GM10266 (cell line): ENCODE measurements around the gene CKM.
"Not testable (repeated sequence)": the region's sequence is repeated elsewhere in the genome, so short reads cannot be mapped to it uniquely, and the experiment has no call there.

Source experiments
- DNase-seq: peaks from one replicate; pipeline ENCODE4 v3.0.0; 2012; ENCODE audit errors: extremely low spot score
- TF ChIP-seq, protein P1 (sequence below): IDR thresholded peaks from 2 replicates; pipeline ENCODE4 v1.5.1; 2012; ENCODE audit warnings: mild to moderate bottlenecking, low read depth; ENCODE audit not compliant: control insufficient read depth, insufficient read depth; ENCODE audit errors: missing control alignments

Gene CKM

DNA sequence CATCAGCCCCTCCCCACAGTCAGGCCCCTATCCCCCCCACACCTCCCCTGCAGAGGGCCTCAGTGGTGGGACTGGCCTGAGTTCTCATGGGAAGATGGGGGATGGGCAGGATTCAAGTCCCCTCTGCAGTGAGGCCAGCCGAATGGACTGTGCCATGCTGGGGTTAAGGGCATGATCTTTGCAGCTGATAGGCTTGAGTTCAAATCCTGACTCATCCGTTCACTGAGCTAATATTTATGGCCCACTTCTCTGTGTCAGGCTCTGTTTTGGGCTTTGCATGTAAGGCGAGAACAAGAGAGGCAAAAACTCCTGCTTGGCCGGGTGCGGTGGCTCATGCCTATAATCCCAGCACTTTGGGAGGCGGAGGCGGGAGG, 51.0 kb downstream of the CKM start:
- DNase-seq = no peak
- TF ChIP-seq, protein P1, sequence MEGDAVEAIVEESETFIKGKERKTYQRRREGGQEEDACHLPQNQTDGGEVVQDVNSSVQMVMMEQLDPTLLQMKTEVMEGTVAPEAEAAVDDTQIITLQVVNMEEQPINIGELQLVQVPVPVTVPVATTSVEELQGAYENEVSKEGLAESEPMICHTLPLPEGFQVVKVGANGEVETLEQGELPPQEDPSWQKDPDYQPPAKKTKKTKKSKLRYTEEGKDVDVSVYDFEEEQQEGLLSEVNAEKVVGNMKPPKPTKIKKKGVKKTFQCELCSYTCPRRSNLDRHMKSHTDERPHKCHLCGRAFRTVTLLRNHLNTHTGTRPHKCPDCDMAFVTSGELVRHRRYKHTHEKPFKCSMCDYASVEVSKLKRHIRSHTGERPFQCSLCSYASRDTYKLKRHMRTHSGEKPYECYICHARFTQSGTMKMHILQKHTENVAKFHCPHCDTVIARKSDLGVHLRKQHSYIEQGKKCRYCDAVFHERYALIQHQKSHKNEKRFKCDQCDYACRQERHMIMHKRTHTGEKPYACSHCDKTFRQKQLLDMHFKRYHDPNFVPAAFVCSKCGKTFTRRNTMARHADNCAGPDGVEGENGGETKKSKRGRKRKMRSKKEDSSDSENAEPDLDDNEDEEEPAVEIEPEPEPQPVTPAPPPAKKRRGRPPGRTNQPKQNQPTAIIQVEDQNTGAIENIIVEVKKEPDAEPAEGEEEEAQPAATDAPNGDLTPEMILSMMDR = no peak

DNA sequence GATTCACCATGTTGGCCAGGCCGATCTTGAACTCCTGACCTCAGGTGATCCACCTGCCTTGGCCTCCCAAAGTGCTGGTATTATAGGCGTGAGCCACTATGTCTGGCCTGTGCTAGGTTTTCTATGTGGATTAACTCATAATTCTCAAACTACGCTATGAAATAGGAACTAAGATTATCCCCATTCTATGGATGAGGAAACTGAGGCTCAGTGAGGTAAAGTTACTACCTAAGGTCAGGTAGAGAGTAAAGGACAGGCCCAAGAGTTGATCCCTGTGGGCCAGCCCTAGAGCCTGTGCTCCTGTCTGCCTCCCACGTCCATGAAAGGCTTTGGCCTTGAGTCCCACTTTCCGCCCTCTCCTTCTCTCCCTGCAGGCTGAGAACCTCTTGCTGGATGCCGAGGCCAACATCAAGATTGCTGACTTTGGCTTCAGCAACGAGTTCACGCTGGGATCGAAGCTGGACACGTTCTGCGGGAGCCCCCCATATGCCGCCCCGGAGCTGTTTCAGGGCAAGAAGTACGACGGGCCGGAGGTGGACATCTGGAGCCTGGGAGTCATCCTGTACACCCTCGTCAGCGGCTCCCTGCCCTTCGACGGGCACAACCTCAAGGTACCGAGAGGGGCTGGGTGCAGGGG, 51.5 kb downstream of the CKM start:
- DNase-seq = no peak
- TF ChIP-seq, protein P1 = no peak

DNA sequence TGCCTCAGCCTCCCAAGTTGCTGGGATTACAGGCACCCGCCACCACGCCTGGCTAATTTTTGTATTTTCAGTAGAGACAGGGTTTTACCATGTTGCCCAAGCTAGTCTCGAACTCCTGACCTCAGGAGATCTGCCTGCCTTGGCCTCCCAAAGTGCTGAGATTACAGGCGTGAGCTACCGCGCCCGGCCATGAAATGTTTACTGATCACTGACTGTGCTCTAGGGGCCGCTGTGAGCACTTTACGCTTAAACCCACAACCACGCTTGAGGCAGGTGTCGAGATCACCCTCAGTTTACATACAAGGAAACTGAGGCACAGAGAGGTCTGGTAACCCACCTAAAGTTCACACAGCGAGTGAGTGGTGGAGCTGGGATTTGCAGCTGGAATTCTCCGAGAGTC, 52.7 kb downstream of the CKM start:
- DNase-seq = not testable (repeated sequence)

DNA sequence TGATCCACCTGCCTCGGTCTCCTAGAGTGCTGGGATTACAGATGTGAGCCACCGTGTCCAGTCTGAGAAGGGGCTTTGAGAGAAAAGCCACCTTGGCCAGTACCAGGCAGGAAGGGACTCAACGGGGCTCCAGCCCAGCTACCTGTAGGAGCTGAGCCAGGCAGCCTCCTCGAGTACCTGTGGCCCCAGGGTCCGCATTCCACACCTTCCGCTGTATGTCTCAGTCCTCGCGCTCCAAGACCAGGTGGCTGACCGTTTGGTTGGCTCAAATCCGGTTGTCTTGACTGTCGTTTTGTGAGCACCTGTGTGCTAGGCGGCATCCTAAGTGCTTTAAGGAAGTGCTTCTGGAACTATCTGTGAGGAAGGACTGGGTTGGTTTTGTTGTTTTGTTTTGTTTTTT, 55.4 kb downstream of the CKM start:
- TF ChIP-seq, protein P1 = no peak
- DNase-seq = no peak

DNA sequence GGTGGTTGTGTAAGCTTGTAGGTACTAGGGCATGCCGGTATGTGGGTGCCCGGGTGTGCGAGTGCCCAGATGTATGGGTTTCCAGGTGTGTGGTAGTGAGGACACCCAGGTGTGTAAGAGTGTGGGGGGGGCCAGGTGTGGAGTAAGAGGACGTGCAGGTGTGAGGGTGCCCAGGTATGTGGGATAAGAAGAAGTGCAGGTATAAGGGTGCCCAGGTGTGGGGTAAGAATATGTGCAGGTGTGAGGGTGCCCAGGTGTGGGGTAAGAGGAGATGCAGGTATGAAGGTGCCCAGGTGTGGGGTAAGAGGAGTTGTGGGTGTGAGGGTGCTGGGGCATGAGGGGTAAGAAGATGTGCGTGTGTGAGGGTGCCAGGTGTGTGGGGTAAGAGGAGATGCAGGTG, 57.3 kb downstream of the CKM start:
- no peak for DNase-seq
- TF ChIP-seq, protein P1 = no peak

DNA sequence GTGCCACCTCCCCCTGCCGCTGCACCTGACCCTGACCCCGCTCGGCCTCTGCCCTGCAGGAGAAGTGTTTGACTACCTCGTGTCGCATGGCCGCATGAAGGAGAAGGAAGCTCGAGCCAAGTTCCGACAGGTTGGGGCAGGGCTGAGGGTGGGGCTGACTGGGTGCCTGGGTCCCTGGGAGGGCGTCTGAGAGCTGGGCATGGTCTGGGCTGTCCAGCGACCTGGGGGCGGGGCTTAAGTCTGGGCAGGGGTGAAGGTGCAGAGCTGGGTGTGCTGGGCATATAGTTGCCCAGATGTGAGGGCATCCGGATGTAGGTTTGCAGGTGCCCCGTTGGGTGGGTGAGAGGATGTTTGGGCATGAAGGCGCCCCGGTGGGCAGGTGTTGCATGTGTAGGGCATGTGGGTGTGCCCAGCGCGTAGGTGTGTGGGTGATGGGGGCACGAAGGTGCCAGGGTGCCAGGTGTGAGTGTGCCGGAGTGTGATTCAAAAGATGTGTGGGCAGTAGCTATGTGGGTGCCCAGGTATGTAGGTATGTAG, 57.8 kb downstream of the CKM start:
- TF ChIP-seq, protein P1 = no peak
- DNase-seq = no peak

DNA sequence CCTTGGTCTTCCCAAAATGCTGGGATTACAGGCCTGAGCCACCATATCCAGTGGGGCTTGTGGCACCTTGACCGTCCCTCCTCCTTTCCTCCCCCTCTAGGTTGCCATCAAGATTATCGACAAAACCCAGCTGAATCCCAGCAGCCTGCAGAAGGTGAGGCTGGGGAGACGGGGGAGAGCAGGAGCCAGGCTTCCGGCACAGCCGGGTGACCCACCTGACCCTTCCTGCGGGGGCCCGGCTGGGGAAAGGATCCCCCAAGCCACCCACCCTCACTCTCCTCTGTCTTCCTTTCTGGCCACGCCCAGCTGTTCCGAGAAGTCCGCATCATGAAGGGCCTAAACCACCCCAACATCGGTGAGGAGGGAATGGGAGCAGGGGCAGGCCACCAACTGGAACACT, 59.7 kb downstream of the CKM start:
- TF ChIP-seq, protein P1 = no peak
- no peak for DNase-seq

DNA sequence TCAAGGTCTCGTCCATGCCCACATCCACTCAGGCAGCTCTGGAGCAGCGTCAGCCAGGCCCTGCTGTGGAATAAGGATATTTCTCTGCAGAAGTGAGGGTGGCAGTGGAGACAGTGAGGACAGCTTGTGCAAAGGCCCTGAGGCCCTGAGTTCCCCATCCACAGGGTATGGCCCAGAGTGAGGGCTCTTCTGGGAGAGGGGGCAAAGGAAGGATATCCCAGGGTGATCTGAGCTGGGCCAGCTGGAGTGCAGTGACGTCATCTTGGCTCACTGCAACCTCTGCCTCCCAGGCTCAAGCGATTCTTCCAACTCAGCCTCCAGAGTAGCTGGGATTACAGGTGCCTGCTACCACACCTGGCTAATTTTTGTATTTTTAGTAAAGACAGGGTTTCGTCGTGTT, 60.1 kb downstream of the CKM start:
- DNase-seq = no peak
- TF ChIP-seq, protein P1 = no peak
